MCF 10A (cell line): Measurements from ENCODE around the gene IL16. TPM values are rescaled to one million over a fixed set of nuclear protein-coding genes. Genes with fewer than 3 reads are reported as not detected.

Source experiments
- BruUV-seq: library from RNA; stranded (reverse); fragments of 400-500 nt; replicated peaks from 2 replicates; lab custom pipeline; 2021; lab: Mats Ljungman, UMichigan
- CTCF ChIA-PET: fragments of 300-600 bp; sonication (Branson Sonifier 250); formaldehyde crosslinking; extraction: SDS; loops from one replicate; lab custom pipeline; 2021; ENCODE audit warnings: antibody characterized with exemption, inconsistent platforms; lab: Yijun Ruan, JAX
- POLR2A ChIA-PET: fragments of 300-600, 350-650 bp; sonication (Branson Sonifier 250); formaldehyde crosslinking; extraction: SDS; loops from one replicate; lab custom pipeline; 2020; ENCODE audit warnings: antibody characterized with exemption, inconsistent platforms; lab: Yijun Ruan, JAX
- DNase-seq: peaks from one replicate; pipeline ENCODE4 v3.0.0-alpha.2; 2018; ENCODE audit not compliant: unreplicated experiment
- H3K27ac Mint-ChIP-seq: one replicate; pipeline ENCODE4 v1.8.0; 2022; ENCODE audit warnings: mild to moderate bottlenecking, low read depth, mixed read lengths; ENCODE audit not compliant: unreplicated experiment
- H3K27me3 Mint-ChIP-seq: one replicate; pipeline ENCODE4 v1.8.0; 2022; ENCODE audit warnings: mixed read lengths; ENCODE audit not compliant: insufficient read depth, unreplicated experiment
- H3K36me3 Mint-ChIP-seq: one replicate; pipeline ENCODE4 v1.8.0; 2022; ENCODE audit warnings: mild to moderate bottlenecking, moderate library complexity, mixed read lengths; ENCODE audit not compliant: insufficient read depth, unreplicated experiment
- H3K4me1 Mint-ChIP-seq: one replicate; pipeline ENCODE4 v1.8.0; 2022; ENCODE audit warnings: mixed read lengths; ENCODE audit not compliant: insufficient read depth, unreplicated experiment
- H3K4me3 Mint-ChIP-seq: one replicate; pipeline ENCODE4 v1.8.0; 2022; ENCODE audit warnings: mild to moderate bottlenecking, moderate library complexity, mixed read lengths; ENCODE audit not compliant: unreplicated experiment
- H3K9me3 Mint-ChIP-seq: one replicate; pipeline ENCODE4 v1.8.0; 2022; ENCODE audit warnings: mixed read lengths; ENCODE audit not compliant: unreplicated experiment
- CTCF ChIP-seq: fragments of 200-600 bp; IDR thresholded peaks from one replicate; pipeline ENCODE4 v1.8.0; 2022; ENCODE audit warnings: antibody characterized with exemption, mild to moderate bottlenecking; ENCODE audit not compliant: unreplicated experiment
- intact Hi-C: fragments of 100-400 bp; cut with micrococcal nuclease; formaldehyde crosslinking; loops from 2 replicates; pipeline ENCODE4 v1.14.1; 2022
- total RNA-seq: library from RNA; stranded (reverse); gene quantifications from 2 replicates; pipeline ENCODE4 v1.2.3, GENCODE V29; 2022

Gene IL16
- total RNA-seq, 1 experiment from 2014 or later = 0.72 TPM

- POLR2A ChIA-PET = interaction anchor here (1.0 to 1.9 kb wide), 4 partner anchors 85 to 277 kb away, joined by 3 to 6 read pairs (median 4); no protein-coding TSS in a partner anchor
- intact Hi-C loops = no loop called here
- DNase-seq = no peak
- H3K9me3 Mint-ChIP-seq = no peaks in the 10 kb centered on the region
- H3K36me3 Mint-ChIP-seq = no peaks in the 10 kb centered on the region
- H3K4me3 Mint-ChIP-seq = no peak overlapping the region
- peaks cover 18% of the 10 kb centered on the region for H3K4me1 Mint-ChIP-seq
- H3K27ac Mint-ChIP-seq = no peak overlapping the region
- CTCF ChIA-PET = interaction anchor here (0.7 to 2.6 kb wide), 9 partner anchors 12 to 232 kb away, joined by 3 to 30 read pairs (median 5); no protein-coding TSS in a partner anchor
- no TSS peak for BruUV-seq
- H3K27me3 Mint-ChIP-seq = no peaks in the 10 kb centered on the region
- no peak for TF ChIP-seq CTCF
These were observed 57.7 kb downstream of the IL16 start for GRCh38 chr15:81254277-81254915.

DNA sequence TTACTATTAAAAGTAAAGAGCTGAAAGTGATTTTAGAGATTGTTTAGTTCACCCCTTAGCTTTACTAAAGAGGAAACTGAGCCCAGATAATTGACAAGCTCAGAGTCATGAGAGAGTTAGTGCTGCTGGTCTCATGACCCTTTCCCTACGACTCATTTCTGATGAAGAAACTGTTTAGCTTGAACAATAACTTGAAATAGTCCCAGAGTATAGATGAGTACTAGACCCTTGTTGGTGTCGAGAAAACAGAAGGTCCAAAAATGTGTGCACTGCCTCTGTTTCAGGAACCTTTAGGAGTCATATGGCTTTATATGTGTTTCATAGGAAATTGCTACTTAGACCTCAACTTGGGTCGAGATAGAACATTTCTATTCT is 58.2 kb downstream of the IL16 start:
- Mint-ChIP-seq H3K4me1 (peaks cover 18% of the 10 kb centered on the region), H3K27me3 (no peaks in the 10 kb centered on the region), H3K4me3 (no peak overlapping the region)

DNA sequence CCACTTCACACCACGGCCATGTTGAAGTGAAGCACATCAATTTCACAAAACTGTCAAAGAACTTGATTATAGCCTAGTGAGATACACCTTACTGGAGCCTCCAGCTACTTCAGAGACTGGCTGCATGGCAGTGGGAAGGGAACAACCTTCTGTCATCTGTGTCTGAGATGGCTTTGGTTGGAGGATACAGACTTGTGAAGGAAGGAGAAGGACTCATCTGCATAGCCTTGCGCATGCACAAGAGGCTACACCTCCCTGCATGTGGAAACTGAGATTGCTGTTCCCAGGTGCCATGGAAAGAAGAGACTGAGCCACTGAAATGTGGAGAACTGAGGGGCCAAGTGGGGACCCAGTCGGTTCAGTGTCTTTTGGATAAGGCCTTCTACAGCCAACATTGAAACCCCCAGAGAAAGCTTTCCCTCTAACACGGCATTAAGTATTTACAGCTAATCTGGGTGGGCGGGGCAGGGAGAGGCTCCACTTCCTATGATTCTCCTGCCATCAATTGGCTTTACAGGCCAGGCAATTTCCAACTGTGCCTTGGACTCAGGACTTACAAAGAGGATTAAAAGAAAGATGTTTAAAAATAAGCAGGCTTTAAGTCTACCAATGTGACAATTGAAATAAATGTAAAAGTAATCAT is 58.8 kb downstream of the IL16 start:
- no peak overlapping the region for H3K27ac Mint-ChIP-seq
- intact Hi-C loops = no loop called here
- H3K27me3 Mint-ChIP-seq = no peaks in the 10 kb centered on the region
- DNase-seq = no peak
- ChIA-PET CTCF (interaction anchor here (0.8 to 6.7 kb wide), 9 partner anchors 11 to 234 kb away, joined by 3 to 54 read pairs (median 6); no protein-coding TSS in a partner anchor), POLR2A (interaction anchor here (0.6 to 1.9 kb wide), 5 partner anchors 86 to 278 kb away, joined by 3 to 6 read pairs (median 4); no protein-coding TSS in a partner anchor)
- no peak for TF ChIP-seq CTCF
- peaks cover 18% of the 10 kb centered on the region for H3K4me1 Mint-ChIP-seq
- H3K4me3 Mint-ChIP-seq = no peak overlapping the region
- no TSS peak for BruUV-seq
- no peaks in the 10 kb centered on the region for H3K36me3 Mint-ChIP-seq
- no peaks in the 10 kb centered on the region for H3K9me3 Mint-ChIP-seq

More for the DNA sequence above, 58.2 kb downstream of the IL16 start:
- ChIA-PET CTCF (interaction anchor here (0.7 to 2.6 kb wide), 8 partner anchors 11 to 233 kb away, joined by 3 to 30 read pairs (median 4); no protein-coding TSS in a partner anchor), POLR2A (interaction anchor here (0.6 to 1.9 kb wide), 5 partner anchors 86 to 278 kb away, joined by 3 to 6 read pairs (median 4); no protein-coding TSS in a partner anchor)
- intact Hi-C loops = no loop called here
- BruUV-seq = no TSS peak
- DNase-seq = no peak
- Mint-ChIP-seq H3K9me3 (no peaks in the 10 kb centered on the region), H3K36me3 (no peaks in the 10 kb centered on the region), H3K27ac (no peak overlapping the region)
- TF ChIP-seq CTCF = no peak

DNA sequence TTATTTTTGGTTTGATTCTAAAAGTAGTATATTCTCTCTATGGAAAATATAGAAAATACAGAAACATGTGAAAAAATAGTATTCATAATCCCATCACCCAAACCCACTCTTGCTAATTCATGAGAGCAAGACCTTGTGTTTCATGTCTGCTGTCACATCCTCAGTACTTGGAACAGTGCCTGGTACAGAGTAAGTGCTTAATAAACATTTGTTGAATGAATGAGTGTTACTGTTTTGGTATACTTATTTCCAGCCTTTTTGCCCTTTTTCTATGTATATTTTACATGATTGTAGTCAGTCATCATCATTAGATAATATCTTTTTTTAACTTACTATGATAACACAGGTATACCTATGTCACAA is 59.3 kb downstream of the IL16 start:
- no TSS peak for BruUV-seq
- H3K4me1 Mint-ChIP-seq = peaks cover 18% of the 10 kb centered on the region
- no peaks in the 10 kb centered on the region for H3K9me3 Mint-ChIP-seq
- ChIA-PET CTCF (interaction anchor here (0.7 to 6.7 kb wide), 7 partner anchors 11 to 151 kb away, joined by 4 to 54 read pairs (median 6); no protein-coding TSS in a partner anchor), POLR2A (no interaction called here)
- no peak overlapping the region for H3K27ac Mint-ChIP-seq
- no peaks in the 10 kb centered on the region for H3K36me3 Mint-ChIP-seq
- no peak for TF ChIP-seq CTCF
- intact Hi-C loops = no loop called here
- DNase-seq = no peak
- H3K27me3 Mint-ChIP-seq = no peaks in the 10 kb centered on the region
- H3K4me3 Mint-ChIP-seq = no peak overlapping the region
